HG02884 (cell line): Measurements from ENCODE around the gene AFMID.
"Not testable (repeated sequence)": the region's sequence is repeated elsewhere in the genome, so short reads cannot be mapped to it uniquely, and the experiment has no call there.

ENCODE experiments used
- ATAC-seq: cut with Tn5 transposase; IDR thresholded peaks from one replicate; pipeline ENCODE4 v1.9.1; 2021; ENCODE audit warnings: mild to moderate bottlenecking, moderate library complexity; ENCODE audit not compliant: unreplicated experiment

The AFMID gene

GRCh38 chr17:78252701-78253635 is 65.8 kb downstream of the AFMID start:
- ATAC-seq, result no peak

- ATAC-seq, result not testable (repeated sequence)
Measured at GRCh38 chr17:78253636-78253945, 66.4 kb downstream of the AFMID start.

DNA sequence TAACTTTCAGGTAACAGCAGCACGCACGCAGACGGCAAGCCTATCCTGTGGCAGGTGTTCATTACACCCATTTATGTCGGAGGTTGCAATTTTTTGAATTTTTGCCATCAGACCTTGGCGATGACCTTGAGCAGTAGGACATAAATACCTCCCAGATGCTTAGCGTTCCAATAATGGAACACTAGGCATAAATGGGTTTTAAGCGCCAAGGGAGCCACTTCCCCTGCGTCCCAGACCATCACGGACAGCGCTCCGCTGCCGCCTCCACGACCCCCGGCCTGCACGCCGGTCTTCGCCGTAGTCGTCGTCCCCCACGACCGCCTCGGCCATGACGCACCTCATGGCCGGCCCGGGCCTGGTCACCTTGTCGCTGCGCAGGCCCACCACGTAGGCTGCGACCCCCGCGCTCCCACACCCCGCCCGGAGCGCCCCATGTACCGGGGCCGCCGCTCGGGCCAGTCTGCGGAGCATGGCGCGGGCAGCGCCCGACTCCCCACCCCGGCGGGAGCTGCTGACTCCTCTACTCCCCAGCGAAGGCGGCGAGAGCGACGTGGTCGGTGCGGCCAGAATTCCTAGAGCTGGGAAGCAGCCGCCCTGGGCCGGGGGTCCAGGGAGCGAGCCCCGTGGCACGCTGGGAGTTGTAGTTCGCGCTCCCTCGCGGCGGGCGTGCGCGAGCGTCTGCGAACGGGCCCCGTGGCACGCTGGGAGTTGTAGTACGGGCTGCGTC is 66.9 kb downstream of the AFMID start:
- peak; percentile 46 for ATAC-seq

GRCh38 chr17:78255029-78255656 is 68.0 kb downstream of the AFMID start:
- no peak for ATAC-seq

DNA sequence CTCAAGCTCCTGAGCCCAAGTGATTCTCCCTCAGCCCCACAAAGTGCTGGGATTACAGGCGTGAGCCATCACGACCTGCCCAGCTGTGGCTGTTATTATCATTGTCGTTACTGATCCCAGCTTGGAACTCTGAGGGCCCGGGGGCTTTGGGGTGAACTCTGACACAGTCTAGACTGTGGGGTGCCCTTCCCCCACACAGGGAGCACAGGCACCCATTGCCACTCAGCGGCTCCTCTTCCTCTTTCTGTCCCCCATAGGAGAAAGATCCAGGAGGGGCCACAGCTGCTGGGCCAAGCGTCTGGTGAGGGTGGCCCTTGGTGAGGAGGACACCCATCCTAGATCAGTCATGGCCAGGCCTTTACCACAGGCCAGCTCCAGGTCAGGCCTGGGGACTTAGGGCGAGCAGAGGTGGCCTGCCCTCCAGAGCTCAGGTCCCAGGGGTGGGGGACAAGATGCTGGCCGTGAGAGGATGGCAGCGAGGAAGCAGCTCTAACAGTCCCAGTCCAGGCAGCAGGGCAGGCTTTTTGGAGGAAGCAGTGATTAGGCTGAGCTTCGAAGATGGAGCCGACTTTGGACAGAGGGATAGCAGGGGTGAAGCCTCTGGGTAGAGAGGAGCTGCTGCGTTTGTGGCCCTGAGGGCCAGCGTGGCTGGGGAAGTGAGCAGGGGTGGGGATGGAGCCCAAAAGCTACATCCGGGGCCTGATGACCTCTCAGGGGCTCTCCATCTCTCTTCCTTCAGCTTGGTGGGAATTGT is 69.0 kb downstream of the AFMID start:
- ATAC-seq, result no peak

- no peak for ATAC-seq
Measured at GRCh38 chr17:78256707-78257591, 69.8 kb downstream of the AFMID start.
